GM10248 (cell line): ENCODE data around the gene SERPINA12.

Experiments used
- CTCF ChIA-PET: fragments of 300-600 bp; sonication (Branson Sonifier 250); formaldehyde crosslinking; extraction: SDS; loops from one replicate; lab custom pipeline; 2021; ENCODE audit warnings: antibody characterized with exemption; lab: Yijun Ruan, JAX
- POLR2A ChIA-PET: fragments of 350-650 bp; sonication (Branson Sonifier 250); formaldehyde crosslinking; extraction: SDS; loops from one replicate; lab custom pipeline; 2020; ENCODE audit warnings: antibody characterized with exemption; lab: Yijun Ruan, JAX
- DNase-seq: peaks from one replicate; pipeline ENCODE4 v3.0.0; 2012; ENCODE audit errors: extremely low spot score
- CTCF ChIP-seq: IDR thresholded peaks from 2 replicates; pipeline ENCODE4 v1.5.1; 2012; ENCODE audit warnings: mild to moderate bottlenecking, low read depth; ENCODE audit errors: extremely low read depth, missing control alignments, control extremely low read depth

Gene SERPINA12

DNA sequence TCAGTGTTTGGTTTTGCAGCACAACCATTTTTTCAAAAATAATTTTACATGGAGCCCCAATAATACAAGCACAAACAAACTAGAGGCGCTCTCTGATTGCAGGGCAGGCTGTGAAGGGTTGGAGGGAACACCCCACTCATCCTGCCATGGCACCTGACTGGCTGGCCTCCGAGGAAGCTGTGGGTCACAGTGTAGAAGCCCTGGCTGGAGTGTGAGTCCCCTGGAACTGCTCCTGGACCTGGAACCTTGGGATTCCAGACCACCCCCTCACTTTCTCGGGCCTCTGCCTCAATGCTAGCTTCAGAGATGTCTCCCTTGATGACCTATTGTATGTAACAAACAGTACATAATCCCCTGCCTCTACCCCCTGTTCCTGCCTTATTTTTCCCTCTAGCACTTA, 14.8 kb upstream of the SERPINA12 start:
- TF ChIP-seq CTCF = no peak
- POLR2A ChIA-PET = no interaction called here
- DNase-seq = no peak
- CTCF ChIA-PET = no interaction called here

GRCh38 chr14:94523265-94523664, 14.0 kb upstream of the SERPINA12 start:
- CTCF ChIA-PET = interaction anchor here (1.6 kb wide), 1 partner anchor 26 kb away, joined by 6 read pairs; no protein-coding TSS in a partner anchor
- POLR2A ChIA-PET = no interaction called here
- TF ChIP-seq CTCF = no peak
- DNase-seq = no peak

- no peak for DNase-seq
- TF ChIP-seq CTCF = no peak
- POLR2A ChIA-PET = no interaction called here
- CTCF ChIA-PET = interaction anchor here (1.6 kb wide), 2 partner anchors 27 to 89 kb away, joined by 3 to 6 read pairs; no protein-coding TSS in a partner anchor
These were observed 13.0 kb upstream of the SERPINA12 start for GRCh38 chr14:94522115-94522724.

- no peak for TF ChIP-seq CTCF
- CTCF ChIA-PET = interaction anchor here (1.6 kb wide), 2 partner anchors 27 to 88 kb away, joined by 3 to 6 read pairs; no protein-coding TSS in a partner anchor
- POLR2A ChIA-PET = no interaction called here
- DNase-seq = no peak
These were observed 12.3 kb upstream of the SERPINA12 start for GRCh38 chr14:94521375-94522114.

- no peak for DNase-seq
- ChIA-PET CTCF (interaction anchor here (1.1 to 1.7 kb wide), 2 partner anchors 15 to 31 kb away, joined by 3 to 5 read pairs; no protein-coding TSS in a partner anchor), POLR2A (no interaction called here)
- TF ChIP-seq CTCF = no peak
These were observed 8.5 kb upstream of the SERPINA12 start for GRCh38 chr14:94517641-94518257.

DNA sequence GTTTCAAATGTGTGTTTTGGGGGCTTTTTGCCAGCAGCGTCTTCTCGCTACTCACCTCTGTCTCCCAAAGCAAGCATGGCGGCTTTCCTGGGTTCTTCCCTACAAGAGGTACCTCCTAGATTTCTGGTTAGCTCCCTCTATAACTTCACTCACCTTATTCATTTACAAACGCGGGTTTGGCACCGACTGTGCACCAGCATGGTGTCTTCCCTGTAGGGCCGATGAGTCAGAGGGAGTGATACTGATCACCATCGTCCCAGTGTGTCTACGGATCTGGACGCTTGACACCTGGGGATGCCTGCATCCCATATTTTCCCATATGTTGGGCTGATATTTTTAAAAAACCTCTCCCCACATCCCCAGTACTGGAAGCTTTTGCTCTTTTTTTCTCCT, 8.0 kb upstream of the SERPINA12 start:
- no peak for DNase-seq
- ChIA-PET POLR2A (no interaction called here), CTCF (interaction anchor here (1.1 to 1.7 kb wide), 3 partner anchors 16 to 32 kb away, joined by 3 to 5 read pairs (median 3); no protein-coding TSS in a partner anchor)
- TF ChIP-seq CTCF = no peak
